Measurements from ENCODE around the gene TAS2R31. TPM values are rescaled to one million over a fixed set of nuclear protein-coding genes. Genes with fewer than 3 reads are reported as not detected.

TAS2R31 gene
- total and polyA plus RNA-seq, 2 of the 13 experiments (the other 11 are each of a cell fraction or from before 2014, with no cell fraction given), result 0.96 to 6.5 TPM

DNA sequence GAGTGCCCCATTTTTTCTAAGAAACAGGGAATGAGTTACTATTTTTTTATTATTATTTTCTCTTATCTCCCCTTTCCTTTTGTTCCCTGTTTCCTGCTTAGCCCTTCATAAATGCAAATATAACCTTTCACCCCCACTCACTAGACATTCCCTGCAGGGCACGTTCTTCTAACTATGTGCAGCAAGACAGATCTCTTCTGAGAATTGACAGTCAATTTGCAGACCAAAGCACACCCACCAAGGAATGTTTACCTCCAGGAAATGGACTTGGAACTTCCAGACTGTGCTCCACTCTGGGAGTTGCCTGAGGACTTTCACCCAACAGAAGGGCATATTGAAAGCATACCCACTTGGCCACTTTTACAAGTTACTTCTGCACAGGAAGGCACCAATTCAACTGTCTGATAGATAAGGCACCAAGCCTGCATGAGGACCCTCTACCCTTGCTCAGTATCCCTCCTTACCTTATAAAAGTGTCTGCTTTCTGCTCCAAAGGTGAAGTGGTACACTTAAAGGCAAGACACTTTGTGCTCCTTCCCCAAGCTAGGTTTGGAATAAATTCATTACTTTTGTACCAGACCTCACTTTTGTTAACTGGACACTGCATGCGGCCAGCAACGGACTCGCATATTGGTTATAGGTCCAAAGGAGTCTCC lies 15.3 kb downstream of the TAS2R31 start (continued):
- TF ChIP-seq ZNF83 (CRISPR knock-in tag; IDR thresholded peaks at IDR 0.05; ENCODE audit: borderline replicate concordance), result no peak
- TF ChIP-seq ZNF614 (CRISPR knock-in tag; IDR thresholded peaks at IDR 0.05; ENCODE audit: borderline replicate concordance), result no peak; the same call in 1 of the 2 replicates
- TF ChIP-seq RNF2 (conservative IDR thresholded peaks at IDR 0.05; ENCODE audit: low read depth), result no peak
- no peak for TF ChIP-seq RBFOX2 (IDR thresholded peaks at IDR 0.05; ENCODE audit: low read depth, low read length)
- no peak for TF ChIP-seq ZNF253 (CRISPR knock-in tag; IDR thresholded peaks at IDR 0.05; ENCODE audit: borderline replicate concordance)
- TF ChIP-seq PHF21A (CRISPR knock-in tag; IDR thresholded peaks at IDR 0.05), result peak; percentile 91
- no peak for TF ChIP-seq RBAK (CRISPR knock-in tag; IDR thresholded peaks at IDR 0.05)
- TF ChIP-seq, protein P1, sequence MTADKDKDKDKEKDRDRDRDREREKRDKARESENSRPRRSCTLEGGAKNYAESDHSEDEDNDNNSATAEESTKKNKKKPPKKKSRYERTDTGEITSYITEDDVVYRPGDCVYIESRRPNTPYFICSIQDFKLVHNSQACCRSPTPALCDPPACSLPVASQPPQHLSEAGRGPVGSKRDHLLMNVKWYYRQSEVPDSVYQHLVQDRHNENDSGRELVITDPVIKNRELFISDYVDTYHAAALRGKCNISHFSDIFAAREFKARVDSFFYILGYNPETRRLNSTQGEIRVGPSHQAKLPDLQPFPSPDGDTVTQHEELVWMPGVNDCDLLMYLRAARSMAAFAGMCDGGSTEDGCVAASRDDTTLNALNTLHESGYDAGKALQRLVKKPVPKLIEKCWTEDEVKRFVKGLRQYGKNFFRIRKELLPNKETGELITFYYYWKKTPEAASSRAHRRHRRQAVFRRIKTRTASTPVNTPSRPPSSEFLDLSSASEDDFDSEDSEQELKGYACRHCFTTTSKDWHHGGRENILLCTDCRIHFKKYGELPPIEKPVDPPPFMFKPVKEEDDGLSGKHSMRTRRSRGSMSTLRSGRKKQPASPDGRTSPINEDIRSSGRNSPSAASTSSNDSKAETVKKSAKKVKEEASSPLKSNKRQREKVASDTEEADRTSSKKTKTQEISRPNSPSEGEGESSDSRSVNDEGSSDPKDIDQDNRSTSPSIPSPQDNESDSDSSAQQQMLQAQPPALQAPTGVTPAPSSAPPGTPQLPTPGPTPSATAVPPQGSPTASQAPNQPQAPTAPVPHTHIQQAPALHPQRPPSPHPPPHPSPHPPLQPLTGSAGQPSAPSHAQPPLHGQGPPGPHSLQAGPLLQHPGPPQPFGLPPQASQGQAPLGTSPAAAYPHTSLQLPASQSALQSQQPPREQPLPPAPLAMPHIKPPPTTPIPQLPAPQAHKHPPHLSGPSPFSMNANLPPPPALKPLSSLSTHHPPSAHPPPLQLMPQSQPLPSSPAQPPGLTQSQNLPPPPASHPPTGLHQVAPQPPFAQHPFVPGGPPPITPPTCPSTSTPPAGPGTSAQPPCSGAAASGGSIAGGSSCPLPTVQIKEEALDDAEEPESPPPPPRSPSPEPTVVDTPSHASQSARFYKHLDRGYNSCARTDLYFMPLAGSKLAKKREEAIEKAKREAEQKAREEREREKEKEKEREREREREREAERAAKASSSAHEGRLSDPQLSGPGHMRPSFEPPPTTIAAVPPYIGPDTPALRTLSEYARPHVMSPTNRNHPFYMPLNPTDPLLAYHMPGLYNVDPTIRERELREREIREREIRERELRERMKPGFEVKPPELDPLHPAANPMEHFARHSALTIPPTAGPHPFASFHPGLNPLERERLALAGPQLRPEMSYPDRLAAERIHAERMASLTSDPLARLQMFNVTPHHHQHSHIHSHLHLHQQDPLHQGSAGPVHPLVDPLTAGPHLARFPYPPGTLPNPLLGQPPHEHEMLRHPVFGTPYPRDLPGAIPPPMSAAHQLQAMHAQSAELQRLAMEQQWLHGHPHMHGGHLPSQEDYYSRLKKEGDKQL (CRISPR knock-in tag; IDR thresholded peaks at IDR 0.05; ENCODE audit: low read depth), result no peak
- TF ChIP-seq, protein P2, sequence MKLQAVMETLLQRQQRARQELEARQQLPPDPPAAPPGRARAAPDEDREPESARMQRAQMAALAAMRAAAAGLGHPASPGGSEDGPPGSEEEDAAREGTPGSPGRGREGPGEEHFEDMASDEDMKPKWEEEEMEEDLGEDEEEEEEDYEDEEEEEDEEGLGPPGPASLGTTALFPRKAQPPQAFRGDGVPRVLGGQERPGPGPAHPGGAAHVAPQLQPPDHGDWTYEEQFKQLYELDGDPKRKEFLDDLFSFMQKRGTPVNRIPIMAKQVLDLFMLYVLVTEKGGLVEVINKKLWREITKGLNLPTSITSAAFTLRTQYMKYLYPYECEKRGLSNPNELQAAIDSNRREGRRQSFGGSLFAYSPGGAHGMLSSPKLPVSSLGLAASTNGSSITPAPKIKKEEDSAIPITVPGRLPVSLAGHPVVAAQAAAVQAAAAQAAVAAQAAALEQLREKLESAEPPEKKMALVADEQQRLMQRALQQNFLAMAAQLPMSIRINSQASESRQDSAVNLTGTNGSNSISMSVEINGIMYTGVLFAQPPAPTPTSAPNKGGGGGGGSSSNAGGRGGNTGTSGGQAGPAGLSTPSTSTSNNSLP (IDR thresholded peaks at IDR 0.05; ENCODE audit: low read depth, low read length), result no peak
- TF ChIP-seq KDM2A (CRISPR knock-in tag; IDR thresholded peaks at IDR 0.05; ENCODE audit: borderline replicate concordance, low read depth), result no peak
- TF ChIP-seq ZNF605 (CRISPR knock-in tag; IDR thresholded peaks at IDR 0.05), result peak; percentile 68
- TF ChIP-seq, protein P3, sequence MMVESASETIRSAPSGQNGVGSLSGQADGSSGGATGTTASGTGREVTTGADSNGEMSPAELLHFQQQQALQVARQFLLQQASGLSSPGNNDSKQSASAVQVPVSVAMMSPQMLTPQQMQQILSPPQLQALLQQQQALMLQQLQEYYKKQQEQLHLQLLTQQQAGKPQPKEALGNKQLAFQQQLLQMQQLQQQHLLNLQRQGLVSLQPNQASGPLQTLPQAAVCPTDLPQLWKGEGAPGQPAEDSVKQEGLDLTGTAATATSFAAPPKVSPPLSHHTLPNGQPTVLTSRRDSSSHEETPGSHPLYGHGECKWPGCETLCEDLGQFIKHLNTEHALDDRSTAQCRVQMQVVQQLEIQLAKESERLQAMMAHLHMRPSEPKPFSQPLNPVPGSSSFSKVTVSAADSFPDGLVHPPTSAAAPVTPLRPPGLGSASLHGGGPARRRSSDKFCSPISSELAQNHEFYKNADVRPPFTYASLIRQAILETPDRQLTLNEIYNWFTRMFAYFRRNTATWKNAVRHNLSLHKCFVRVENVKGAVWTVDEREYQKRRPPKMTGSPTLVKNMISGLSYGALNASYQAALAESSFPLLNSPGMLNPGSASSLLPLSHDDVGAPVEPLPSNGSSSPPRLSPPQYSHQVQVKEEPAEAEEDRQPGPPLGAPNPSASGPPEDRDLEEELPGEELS (CRISPR knock-in tag; IDR thresholded peaks at IDR 0.05), result peak; percentile 81
- no peak for TF ChIP-seq BRD4 (CRISPR knock-in tag; IDR thresholded peaks at IDR 0.05)
- TF ChIP-seq ZBTB1 (CRISPR knock-in tag; IDR thresholded peaks at IDR 0.05; ENCODE audit: borderline replicate concordance), result no peak
- TF ChIP-seq ZNF792 (CRISPR knock-in tag; IDR thresholded peaks at IDR 0.05), result no peak; the same call in 1 of the 2 replicates
- TF ChIP-seq ZSCAN9 (CRISPR knock-in tag; IDR thresholded peaks at IDR 0.05; ENCODE audit: borderline replicate concordance), result no peak
- TF ChIP-seq, protein P4, sequence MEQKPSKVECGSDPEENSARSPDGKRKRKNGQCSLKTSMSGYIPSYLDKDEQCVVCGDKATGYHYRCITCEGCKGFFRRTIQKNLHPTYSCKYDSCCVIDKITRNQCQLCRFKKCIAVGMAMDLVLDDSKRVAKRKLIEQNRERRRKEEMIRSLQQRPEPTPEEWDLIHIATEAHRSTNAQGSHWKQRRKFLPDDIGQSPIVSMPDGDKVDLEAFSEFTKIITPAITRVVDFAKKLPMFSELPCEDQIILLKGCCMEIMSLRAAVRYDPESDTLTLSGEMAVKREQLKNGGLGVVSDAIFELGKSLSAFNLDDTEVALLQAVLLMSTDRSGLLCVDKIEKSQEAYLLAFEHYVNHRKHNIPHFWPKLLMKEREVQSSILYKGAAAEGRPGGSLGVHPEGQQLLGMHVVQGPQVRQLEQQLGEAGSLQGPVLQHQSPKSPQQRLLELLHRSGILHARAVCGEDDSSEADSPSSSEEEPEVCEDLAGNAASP (CRISPR knock-in tag; IDR thresholded peaks at IDR 0.05; ENCODE audit: borderline replicate concordance), result peak; percentile 60; the same call in 1 of the 2 replicates
